Left lung (tissue), 10 donors: ENCODE results near the gene EIF5A2. TPM values are rescaled to one million over a fixed set of nuclear protein-coding genes. Genes with fewer than 3 reads are reported as not detected.
"Not testable (repeated sequence)": the region's sequence is repeated elsewhere in the genome, so short reads cannot be mapped to it uniquely, and the experiment has no call there.

Source experiments
- ATAC-seq: fragments of 200-7000 bp; cut with Tn5 transposase; one replicate; pipeline ENCODE4 v1.9.1; 2020; ENCODE audit warnings: moderate library complexity
- DNase-seq, 4 donors: peaks; one replicate each; pipeline ENCODE4 v3.0.0-alpha.2; 2013 to 2020
- H3K27ac ChIP-seq, 2 donors: fragments of 200-600 bp; sonication (generic) in 1 of 2; one replicate each; pipeline versions ENCODE4 v1.5.0 to v1.8.0; 2020 to 2021
- H3K27me3 ChIP-seq, 2 donors: fragments of 200-600 bp; sonication (generic) in 1 of 2; one replicate each; pipeline versions ENCODE4 v1.5.0 to v1.8.0; 2020 to 2021
- H3K36me3 ChIP-seq, 2 donors: fragments of 200-600 bp; sonication (generic) in 1 of 2; one replicate each; pipeline versions ENCODE4 v1.5.0 to v1.8.0; 2020 to 2021
- H3K4me1 ChIP-seq, 2 donors: fragments of 200-600 bp; one replicate each; pipeline ENCODE4 v1.8.0; 2021
- H3K4me3 ChIP-seq, 2 donors: fragments of 200-600 bp; sonication (generic) in 1 of 2; one replicate each; pipeline versions ENCODE4 v1.5.0 to v1.8.0; 2020 to 2021; ENCODE audit warnings: mild to moderate bottlenecking in 1 of 2
- H3K9me3 ChIP-seq, 2 donors: fragments of 200-600 bp; sonication (generic) in 1 of 2; one replicate each; pipeline versions ENCODE4 v1.5.0 to v1.8.0; 2020 to 2021
- intact Hi-C, 2 donors: fragments of 100-400 bp; cut with DNase I; formaldehyde crosslinking; loops; one replicate each; pipeline versions ENCODE4 v1.11.2 to v1.14.2; 2022
- polyA plus RNA-seq, 6 donors: library from polyadenylated mRNA; unstranded; fragments of 120-200 nt; gene quantifications; one replicate each; pipeline ENCODE4 v1.2.1, GENCODE V29; 2013; ENCODE audit not compliant: insufficient read length in 6 of 6
- total RNA-seq, 2 donors: library from RNA; stranded (reverse); fragmentation: NEBNext Ultra II Directional; extraction: Animal tissue kit (Norgen Biotek cat#: 25700); gene quantifications; one replicate each; pipeline ENCODE4 v1.2.1, GENCODE V29; 2021
- TF ChIP-seq, protein P1 (sequence below), 2 donors: fragments of 200-600 bp; sonication (generic) in 1 of 2; IDR thresholded peaks; one replicate each; pipeline versions ENCODE4 v1.5.0 to v1.8.0; 2021; ENCODE audit warnings: antibody characterized with exemption in 2 of 2
- donor health status: DM: no; HTN: yes; CAD: no.
- donor health status: DM: no; HTN: no; CAD: no.

Gene EIF5A2
- total and polyA plus RNA-seq, 8 donors = 5.2 to 8.2 (median 5.8) TPM

DNA sequence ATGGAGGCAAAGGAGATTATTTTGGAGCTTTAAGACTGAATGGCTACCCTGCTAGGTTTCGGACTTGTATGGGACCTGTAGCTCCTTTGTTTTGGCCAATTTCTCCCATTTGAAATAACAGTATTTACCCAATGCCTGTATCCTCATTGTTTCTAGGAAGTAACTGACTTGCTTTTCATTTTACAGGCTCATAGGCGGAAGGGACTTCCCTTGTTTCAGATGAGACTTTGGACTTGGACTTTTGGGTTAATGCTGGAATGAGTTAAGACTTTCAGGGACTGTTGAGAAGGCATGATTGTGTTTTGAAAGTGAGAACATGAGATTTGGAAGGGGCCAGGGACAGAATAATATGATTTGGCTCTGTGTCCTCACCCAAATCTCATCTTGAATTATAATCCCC lies 10.5 kb downstream of the EIF5A2 start:
- no peaks in the 10 kb centered on the region for H3K36me3 ChIP-seq
- TF ChIP-seq, protein P1, sequence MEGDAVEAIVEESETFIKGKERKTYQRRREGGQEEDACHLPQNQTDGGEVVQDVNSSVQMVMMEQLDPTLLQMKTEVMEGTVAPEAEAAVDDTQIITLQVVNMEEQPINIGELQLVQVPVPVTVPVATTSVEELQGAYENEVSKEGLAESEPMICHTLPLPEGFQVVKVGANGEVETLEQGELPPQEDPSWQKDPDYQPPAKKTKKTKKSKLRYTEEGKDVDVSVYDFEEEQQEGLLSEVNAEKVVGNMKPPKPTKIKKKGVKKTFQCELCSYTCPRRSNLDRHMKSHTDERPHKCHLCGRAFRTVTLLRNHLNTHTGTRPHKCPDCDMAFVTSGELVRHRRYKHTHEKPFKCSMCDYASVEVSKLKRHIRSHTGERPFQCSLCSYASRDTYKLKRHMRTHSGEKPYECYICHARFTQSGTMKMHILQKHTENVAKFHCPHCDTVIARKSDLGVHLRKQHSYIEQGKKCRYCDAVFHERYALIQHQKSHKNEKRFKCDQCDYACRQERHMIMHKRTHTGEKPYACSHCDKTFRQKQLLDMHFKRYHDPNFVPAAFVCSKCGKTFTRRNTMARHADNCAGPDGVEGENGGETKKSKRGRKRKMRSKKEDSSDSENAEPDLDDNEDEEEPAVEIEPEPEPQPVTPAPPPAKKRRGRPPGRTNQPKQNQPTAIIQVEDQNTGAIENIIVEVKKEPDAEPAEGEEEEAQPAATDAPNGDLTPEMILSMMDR (IDR thresholded peaks at IDR 0.05) = no peak
- intact Hi-C loops = no loop called here

DNA sequence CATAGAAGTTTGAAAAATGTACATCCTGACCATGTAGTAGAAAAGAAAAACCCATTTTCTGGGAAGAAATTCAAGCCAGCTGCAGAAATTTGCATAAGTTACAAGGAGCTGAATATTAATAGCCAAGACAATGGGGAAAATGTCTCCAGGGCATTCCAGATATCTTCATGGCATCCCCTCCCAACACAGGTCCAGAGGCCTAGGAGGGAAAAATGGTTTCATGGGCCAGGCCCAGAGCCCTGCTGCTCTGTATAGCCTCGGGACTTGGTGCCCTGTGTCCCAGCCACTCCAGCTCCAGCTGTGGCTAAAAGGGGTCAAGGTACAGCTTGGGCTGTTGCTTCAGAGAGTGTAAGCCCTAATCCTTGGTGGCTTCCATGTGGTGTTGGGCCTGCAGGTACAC lies 11.2 kb downstream of the EIF5A2 start:
- intact Hi-C loops, H3K36me3 ChIP-seq, H3K27ac ChIP-seq, H3K27me3 ChIP-seq, DNase-seq, H3K4me1 ChIP-seq, ATAC-seq, H3K4me3 ChIP-seq, H3K9me3 ChIP-seq: not testable (repeated sequence)

More for the DNA sequence above, 10.5 kb downstream of the EIF5A2 start:
- Histone ChIP-seq H3K27me3 (no peaks in the 10 kb centered on the region), H3K9me3 (no peaks in the 10 kb centered on the region), H3K4me1 (no peaks in the 10 kb centered on the region), H3K27ac (no peak overlapping the region), H3K4me3 (no peak overlapping the region)
- no peak for DNase-seq
- no peak for ATAC-seq

DNA sequence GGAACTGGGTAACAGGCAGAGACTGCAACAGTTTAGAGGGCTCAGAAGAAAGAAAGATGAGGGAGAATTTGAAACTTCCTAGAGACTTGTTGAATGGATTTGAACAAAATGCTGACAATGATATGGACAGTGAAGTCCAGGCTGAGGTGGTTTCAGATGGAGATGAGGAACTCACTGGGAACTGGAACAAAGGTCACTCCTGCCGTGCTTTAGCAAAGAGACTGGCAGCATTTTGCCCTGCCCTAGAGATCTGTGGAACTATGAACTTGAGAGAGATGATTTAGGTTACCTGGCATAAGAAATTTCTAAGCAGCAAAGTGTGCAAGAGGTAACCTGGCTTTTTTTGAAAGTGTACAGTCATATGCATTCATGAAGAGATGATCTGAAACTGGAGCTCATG lies 11.7 kb downstream of the EIF5A2 start:
- Histone ChIP-seq H3K36me3 (no peaks in the 10 kb centered on the region), H3K4me3 (no peak overlapping the region), H3K27ac (no peak overlapping the region), H3K4me1 (no peaks in the 10 kb centered on the region), H3K27me3 (no peaks in the 10 kb centered on the region), H3K9me3 (no peaks in the 10 kb centered on the region)
- DNase-seq (no peak), ATAC-seq (no peak)
- intact Hi-C loops = no loop called here
- TF ChIP-seq, protein P1 (IDR thresholded peaks at IDR 0.05) = no peak

DNA sequence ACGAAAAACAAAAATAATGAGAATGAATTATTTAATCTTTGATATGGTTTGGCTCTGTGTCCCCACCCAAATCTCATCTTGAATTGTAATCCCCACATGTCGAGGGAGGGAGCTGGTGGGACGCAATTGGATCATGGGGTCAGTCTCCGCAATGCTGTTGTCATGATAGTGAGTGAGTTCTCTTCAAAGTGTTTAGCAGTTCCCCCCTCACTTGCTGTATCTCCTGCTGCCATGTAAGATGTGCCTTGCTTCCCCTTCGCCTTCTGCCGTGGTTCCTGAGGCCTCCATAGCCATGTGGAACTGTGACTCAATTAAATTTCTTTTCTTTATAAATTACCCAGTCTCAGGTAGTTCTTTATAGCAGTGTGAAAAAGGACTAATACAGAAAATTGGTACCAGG lies 12.1 kb downstream of the EIF5A2 start:
- H3K27me3 ChIP-seq, H3K9me3 ChIP-seq, H3K4me1 ChIP-seq, ATAC-seq, intact Hi-C loops, DNase-seq, H3K36me3 ChIP-seq, H3K27ac ChIP-seq, H3K4me3 ChIP-seq: not testable (repeated sequence)

DNA sequence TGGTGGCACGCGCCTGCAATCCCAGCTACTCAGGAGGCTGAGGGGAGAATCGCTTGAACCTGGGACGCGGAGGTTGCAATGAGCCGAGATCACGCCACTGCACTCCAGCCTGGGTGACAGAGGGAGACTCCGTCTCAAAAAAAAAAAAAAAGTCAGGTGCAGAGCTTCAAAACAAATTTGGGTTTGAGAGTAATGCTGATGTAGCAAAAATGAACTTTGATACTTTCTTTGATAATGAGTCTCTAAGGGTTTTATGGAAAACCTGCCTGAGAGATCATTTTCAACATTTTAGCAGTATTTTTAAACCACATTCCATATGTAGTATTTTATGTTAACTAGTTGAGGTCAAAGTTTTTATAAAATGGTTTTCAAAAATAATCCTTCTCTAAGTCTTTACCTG lies 14.5 kb downstream of the EIF5A2 start:
- Histone ChIP-seq H3K36me3 (no peaks in the 10 kb centered on the region), H3K9me3 (no peaks in the 10 kb centered on the region), H3K27ac (no peak overlapping the region), H3K4me1 (no peaks in the 10 kb centered on the region), H3K4me3 (no peak overlapping the region), H3K27me3 (no peaks in the 10 kb centered on the region)
- DNase-seq (no peak), ATAC-seq (no peak)
- intact Hi-C loops = no loop called here
- TF ChIP-seq, protein P1 (IDR thresholded peaks at IDR 0.05) = no peak

DNA sequence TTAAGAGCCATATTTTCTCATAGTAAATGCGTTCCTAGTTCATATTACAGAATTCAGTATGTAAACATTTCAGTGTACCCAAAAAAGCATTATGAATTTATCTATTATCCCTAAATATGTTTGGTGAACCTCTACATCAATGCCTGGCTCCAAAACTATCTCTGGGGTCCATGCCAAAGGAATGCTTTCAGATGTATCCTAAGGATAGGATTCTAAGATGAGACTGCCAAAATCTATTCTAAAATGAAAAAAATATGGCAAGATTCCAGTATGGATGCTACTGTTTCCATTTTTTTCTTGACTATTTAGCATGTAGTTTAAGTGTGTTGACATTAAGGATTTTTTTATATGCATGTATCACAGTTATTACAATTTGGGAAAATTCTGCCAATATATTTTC lies 18.8 kb downstream of the EIF5A2 start:
- ATAC-seq (no peak), DNase-seq (peak in 2 of 4 donors; percentile 37 to 52)
- H3K27me3 ChIP-seq = no peaks in the 10 kb centered on the region
- H3K36me3 ChIP-seq = no peaks in the 10 kb centered on the region
- intact Hi-C loops = no loop called here
- H3K4me1 ChIP-seq = no peaks in the 10 kb centered on the region
- TF ChIP-seq, protein P1 (IDR thresholded peaks at IDR 0.05) = no peak
- H3K27ac ChIP-seq = no peak overlapping the region
- H3K9me3 ChIP-seq = no peaks in the 10 kb centered on the region
- H3K4me3 ChIP-seq = no peak overlapping the region
